ENCODE measurements around the gene KRTAP10-2.

Gene KRTAP10-2

GRCh38 chr21:44526096-44526997, 25.0 kb downstream of the KRTAP10-2 start:
- DNase-seq (ENCODE audit: low read depth): no peak

- DNase-seq (ENCODE audit: low read depth): no peak
These were observed 25.8 kb downstream of the KRTAP10-2 start for GRCh38 chr21:44525391-44526095.

GRCh38 chr21:44524414-44525371, 26.6 kb downstream of the KRTAP10-2 start:
- no peak for DNase-seq (ENCODE audit: low read depth)

- no peak for DNase-seq (ENCODE audit: low read depth)
These were observed 27.5 kb downstream of the KRTAP10-2 start for GRCh38 chr21:44523567-44524413.

GRCh38 chr21:44522753-44523204, 28.5 kb downstream of the KRTAP10-2 start:
- DNase-seq (ENCODE audit: low read depth): no peak

GRCh38 chr21:44521928-44522752, 29.2 kb downstream of the KRTAP10-2 start:
- no peak for DNase-seq (ENCODE audit: low read depth)

- no peak for DNase-seq (ENCODE audit: low read depth)
These were observed 29.9 kb downstream of the KRTAP10-2 start for GRCh38 chr21:44521301-44521927.

- DNase-seq (ENCODE audit: low read depth): no peak
These were observed 30.7 kb downstream of the KRTAP10-2 start for GRCh38 chr21:44520326-44521300.

- DNase-seq (ENCODE audit: low read depth): no peak
These were observed 31.7 kb downstream of the KRTAP10-2 start for GRCh38 chr21:44519346-44520325.

GRCh38 chr21:44518686-44519085, 32.6 kb downstream of the KRTAP10-2 start:
- DNase-seq (ENCODE audit: low read depth): no peak

- no peak for DNase-seq (ENCODE audit: low read depth)
These were observed 34.0 kb downstream of the KRTAP10-2 start for GRCh38 chr21:44517175-44517899.

- DNase-seq (ENCODE audit: low read depth): no peak
These were observed 34.5 kb downstream of the KRTAP10-2 start for GRCh38 chr21:44516828-44517174.

GRCh38 chr21:44516342-44516741, 35.0 kb downstream of the KRTAP10-2 start:
- no peak for DNase-seq (ENCODE audit: low read depth)

- DNase-seq (ENCODE audit: low read depth): no peak
These were observed 35.7 kb downstream of the KRTAP10-2 start for GRCh38 chr21:44515359-44516165.

- no peak for DNase-seq (ENCODE audit: low read depth)
These were observed 36.5 kb downstream of the KRTAP10-2 start for GRCh38 chr21:44514746-44515358.

All from activated gamma-delta T cell treated with anti-CD3 and anti-CD28 coated beads, Interleukin-2, amount 50 U/mL, for 16 hours (primary cell).